Fibroblast of upper back skin (primary cell): ENCODE measurements around the gene PPM1A.
"Not testable (repeated sequence)": the region's sequence is repeated elsewhere in the genome, so short reads cannot be mapped to it uniquely, and the experiment has no call there.

Experiments used
- DNase-seq: peaks from one replicate; pipeline ENCODE4 v3.0.0-alpha.2; 2013

PPM1A gene

GRCh38 chr14:60272177-60272576 is 23.2 kb downstream of the PPM1A start:
- no peak for DNase-seq

- DNase-seq: no peak
These were observed 24.9 kb downstream of the PPM1A start for GRCh38 chr14:60273956-60274355.

- no peak for DNase-seq
These were observed 25.4 kb downstream of the PPM1A start for GRCh38 chr14:60274448-60274847.

- DNase-seq: peak; percentile 20
These were observed 26.9 kb downstream of the PPM1A start for GRCh38 chr14:60275932-60276331.

- no peak for DNase-seq
These were observed 27.3 kb downstream of the PPM1A start for GRCh38 chr14:60276347-60276746.

GRCh38 chr14:60277605-60278190 is 28.7 kb downstream of the PPM1A start:
- no peak for DNase-seq

GRCh38 chr14:60278350-60278749 is 29.3 kb downstream of the PPM1A start:
- DNase-seq: no peak

- no peak for DNase-seq
These were observed 38.4 kb downstream of the PPM1A start for GRCh38 chr14:60287452-60287851.

- no peak for DNase-seq
These were observed 39.3 kb downstream of the PPM1A start for GRCh38 chr14:60288279-60288678.

- peak; percentile 19 for DNase-seq
These were observed 45.5 kb downstream of the PPM1A start for GRCh38 chr14:60294411-60295069.

GRCh38 chr14:60300019-60300418 is 51.0 kb downstream of the PPM1A start:
- no peak for DNase-seq

GRCh38 chr14:60301685-60302084 is 52.7 kb downstream of the PPM1A start:
- DNase-seq: no peak

GRCh38 chr14:60302663-60303062 is 53.6 kb downstream of the PPM1A start:
- DNase-seq: no peak

GRCh38 chr14:60303745-60304144 is 54.7 kb downstream of the PPM1A start:
- no peak for DNase-seq

- no peak for DNase-seq
These were observed 55.5 kb downstream of the PPM1A start for GRCh38 chr14:60304509-60304908.

GRCh38 chr14:60309867-60310552 is 61.0 kb downstream of the PPM1A start:
- DNase-seq: no peak

GRCh38 chr14:60311417-60311816 is 62.4 kb downstream of the PPM1A start:
- peak; percentile 74 for DNase-seq

GRCh38 chr14:60313093-60313492 is 64.1 kb downstream of the PPM1A start:
- no peak for DNase-seq

- DNase-seq: no peak
These were observed 66.4 kb downstream of the PPM1A start for GRCh38 chr14:60315196-60315990.

- no peak for DNase-seq
These were observed 68.6 kb downstream of the PPM1A start for GRCh38 chr14:60317609-60318008.

GRCh38 chr14:60320860-60321259 is 71.8 kb downstream of the PPM1A start:
- not testable (repeated sequence) for DNase-seq

GRCh38 chr14:60323199-60323896 is 74.3 kb downstream of the PPM1A start:
- DNase-seq: no peak

- no peak for DNase-seq
These were observed 75.8 kb downstream of the PPM1A start for GRCh38 chr14:60324837-60325236.
